ENCODE measurements around the gene TTLL10. TPM values are rescaled to one million over a fixed set of nuclear protein-coding genes. Genes with fewer than 3 reads are reported as not detected.
"Not testable (repeated sequence)": the region's sequence is repeated elsewhere in the genome, so short reads cannot be mapped to it uniquely, and the experiment has no call there.

TTLL10 gene
- total RNA-seq, 4 donors from 2014 or later: 0.17 TPM; not detected in 3

DNA sequence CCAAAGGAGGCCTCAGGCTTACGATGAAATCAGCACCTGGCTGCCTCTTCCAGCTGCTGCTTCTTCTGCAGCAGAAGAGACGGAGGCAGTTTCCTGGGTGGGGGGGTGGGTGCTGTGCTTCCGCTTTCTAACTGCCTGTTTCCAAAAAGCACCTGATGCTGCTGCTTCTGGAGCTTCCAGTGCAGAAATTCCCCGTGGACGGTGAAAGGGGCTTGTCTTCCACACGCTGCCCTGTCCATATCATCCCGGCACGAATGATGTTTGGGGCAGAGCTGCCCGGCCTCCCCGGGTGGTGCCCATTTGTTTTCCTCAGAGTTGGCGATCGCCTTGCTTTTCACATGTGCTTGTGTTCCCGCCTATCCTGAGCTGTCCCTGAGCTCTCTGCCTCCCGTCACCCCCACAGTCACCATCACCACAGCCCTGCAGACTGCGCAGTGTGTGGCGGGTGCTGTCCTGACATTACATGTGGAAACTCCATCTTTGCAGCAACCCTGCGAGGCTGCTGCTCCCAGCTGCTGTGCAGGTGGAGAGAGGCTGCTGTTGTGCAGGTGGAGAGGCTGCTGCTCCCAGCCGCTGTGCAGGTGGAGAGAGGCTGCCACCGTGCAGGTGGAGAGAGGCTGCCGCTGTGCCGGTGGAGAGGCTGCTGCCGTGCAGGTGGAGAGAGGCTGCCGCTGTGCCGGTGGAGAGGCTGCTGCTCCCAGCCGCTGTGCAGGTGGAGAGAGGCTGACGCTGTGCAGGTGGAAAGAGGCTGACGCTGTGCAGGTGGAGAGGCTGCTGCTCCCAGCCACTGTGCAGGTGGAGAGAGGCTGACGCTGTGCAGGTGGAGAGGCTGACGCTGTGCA is 1.8 kb downstream of the TTLL10 start:
- DNase-seq (ENCODE audit: extremely low spot score): no peak

GRCh38 chr1:1176063-1176761 is 2.5 kb downstream of the TTLL10 start:
- DNase-seq (ENCODE audit: extremely low spot score); H3K27ac ChIP-seq (replicated peaks in 1 of 4); intact Hi-C loops (cut with DNase I); H3K9me3 ChIP-seq; H3K36me3 ChIP-seq; H3K4me3 ChIP-seq: not testable (repeated sequence)
- 13% methylated on average over 14 of the region's 22 CpGs for WGBS
- Histone ChIP-seq H3K4me1 (peaks cover 0 to 11% (median 7%) of the 10 kb centered on the region in 4 donors), H3K27me3 (peaks cover 0 to 98% (median 31%) of the 10 kb centered on the region in 4 donors)

More for the DNA sequence above, 1.8 kb downstream of the TTLL10 start:
- WGBS: 84% methylated on average over 27 of the region's 29 CpGs
- H3K9me3 ChIP-seq: no peaks in the 10 kb centered on the region
- peaks cover 0 to 11% (median 7%) of the 10 kb centered on the region in 4 donors for H3K4me1 ChIP-seq
- H3K27ac ChIP-seq (replicated peaks in 1 of 4): no peak overlapping the region
- H3K36me3 ChIP-seq: no peaks in the 10 kb centered on the region
- H3K4me3 ChIP-seq: no peak overlapping the region
- intact Hi-C loops (cut with DNase I): no loop called here
- TF ChIP-seq EP300 (IDR thresholded peaks at IDR 0.05) (no peak), CTCF (IDR thresholded peaks at IDR 0.05) (no peak), POLR2A (IDR thresholded peaks at IDR 0.05; ENCODE audit: low read depth) (no peak), POLR2AphosphoS5 (IDR thresholded peaks at IDR 0.05) (no peak)
- peaks cover 0 to 98% (median 31%) of the 10 kb centered on the region in 4 donors for H3K27me3 ChIP-seq

GRCh38 chr1:1176931-1177330 is 3.3 kb downstream of the TTLL10 start:
- H3K4me1 ChIP-seq: peaks cover 0 to 11% (median 7%) of the 10 kb centered on the region in 4 donors
- H3K4me3 ChIP-seq: no peak overlapping the region
- no peak overlapping the region for H3K27ac ChIP-seq (replicated peaks in 1 of 4)
- H3K9me3 ChIP-seq: no peaks in the 10 kb centered on the region
- H3K27me3 ChIP-seq: peaks cover 0 to 98% (median 30%) of the 10 kb centered on the region in 4 donors
- intact Hi-C loops (cut with DNase I): no loop called here
- no peak for DNase-seq (ENCODE audit: extremely low spot score)
- TF ChIP-seq POLR2AphosphoS5 (IDR thresholded peaks at IDR 0.05) (no peak), CTCF (IDR thresholded peaks at IDR 0.05) (no peak), EP300 (IDR thresholded peaks at IDR 0.05) (no peak), POLR2A (IDR thresholded peaks at IDR 0.05; ENCODE audit: low read depth) (no peak)
- no peaks in the 10 kb centered on the region for H3K36me3 ChIP-seq
- WGBS: 75% methylated on average over 7 of the region's 7 CpGs

DNA sequence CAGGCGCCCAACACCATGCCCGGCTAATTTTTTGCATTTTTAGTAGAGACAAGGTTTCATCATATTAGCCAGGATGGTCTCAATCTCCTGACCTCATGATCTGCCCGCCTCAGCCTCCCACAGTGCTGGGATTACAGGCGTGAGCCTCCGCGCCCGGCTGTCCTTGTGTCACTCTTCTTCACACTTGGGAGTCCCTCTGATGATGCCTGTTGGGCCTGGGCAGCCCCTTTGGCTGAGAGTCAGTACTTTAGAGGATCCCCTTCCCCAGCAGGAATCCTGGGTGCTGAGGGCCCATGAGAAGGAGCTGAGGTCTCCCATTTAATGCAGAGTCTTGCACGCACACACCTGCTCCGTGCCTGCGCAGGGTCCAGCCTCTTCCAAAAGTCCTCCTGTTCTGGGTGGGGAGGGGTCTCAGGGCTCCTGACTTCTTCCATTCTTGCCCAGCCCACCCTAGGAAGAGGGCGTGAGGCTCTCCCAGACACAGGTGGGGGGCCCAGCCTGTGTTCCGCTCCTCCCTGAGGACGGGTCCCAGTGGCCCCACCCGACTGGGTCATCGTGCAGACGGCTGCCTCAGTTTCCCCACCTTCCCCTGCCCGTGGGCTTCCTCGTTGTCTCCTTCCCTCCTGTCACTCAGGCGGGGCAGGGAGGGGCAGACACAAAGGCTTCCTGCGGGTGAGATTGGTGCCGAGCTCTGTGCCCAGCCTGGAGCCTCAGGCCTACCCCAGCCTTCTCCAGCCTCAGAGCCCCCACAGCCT is 3.9 kb downstream of the TTLL10 start:
- Histone ChIP-seq H3K27me3 (peaks cover 0 to 98% (median 29%) of the 10 kb centered on the region in 4 donors), H3K9me3 (no peaks in the 10 kb centered on the region)

More for the DNA sequence above, 3.9 kb downstream of the TTLL10 start:
- 75% methylated on average over 21 of the region's 21 CpGs for WGBS
- Histone ChIP-seq H3K36me3 (no peaks in the 10 kb centered on the region), H3K27ac (replicated peaks in 1 of 4) (no peak overlapping the region), H3K4me3 (no peak overlapping the region), H3K4me1 (peaks cover 4 to 15% (median 8%) of the 10 kb centered on the region in 4 donors)
- no peak for DNase-seq (ENCODE audit: extremely low spot score)
- no peak for TF ChIP-seq CTCF (IDR thresholded peaks at IDR 0.05)
- no peak for TF ChIP-seq POLR2A (IDR thresholded peaks at IDR 0.05; ENCODE audit: low read depth)
- TF ChIP-seq EP300 (IDR thresholded peaks at IDR 0.05): no peak
- TF ChIP-seq POLR2AphosphoS5 (IDR thresholded peaks at IDR 0.05): no peak
- intact Hi-C loops (cut with DNase I): no loop called here
